Left renal pelvis (tissue), 4 donors: ENCODE data around the gene GJA8. TPM values are rescaled to one million over a fixed set of nuclear protein-coding genes. Genes with fewer than 3 reads are reported as not detected.
"Not testable (repeated sequence)": the region's sequence is repeated elsewhere in the genome, so short reads cannot be mapped to it uniquely, and the experiment has no call there.

Source experiments
- DNase-seq, 4 donors: peaks; one replicate each; pipeline ENCODE4 v3.0.0-alpha.2; 2013; ENCODE audit warnings: low read depth in 4 of 4, low spot score in 3 of 4
- polyA plus RNA-seq, 4 donors: library from polyadenylated mRNA; unstranded; fragments of 120-200 nt; gene quantifications; one replicate each; pipeline ENCODE4 v1.2.1, GENCODE V29; 2013; ENCODE audit not compliant: insufficient read length in 4 of 4

The GJA8 gene
- polyA plus RNA-seq, result under 1 TPM in 3 of 4 donors, not detected in 1; 0.23 to 0.67 (median 0.56) TPM

- no peak for DNase-seq
Measured at GRCh38 chr1:147902253-147902845, at the start of gene GJA8. GJA8 (plus strand) TSS chr1:147902795; CDS start chr1:147907956, 5,161 bp downstream.

GRCh38 chr1:147853391-147853790 is 49.2 kb upstream of the GJA8 start:
- no peak for DNase-seq

- DNase-seq, result not testable (repeated sequence)
Measured at GRCh38 chr1:147854989-147855388, 47.6 kb upstream of the GJA8 start.

GRCh38 chr1:147855996-147856395 is 46.6 kb upstream of the GJA8 start:
- DNase-seq, result not testable (repeated sequence)

GRCh38 chr1:147867204-147867603 is 35.4 kb upstream of the GJA8 start:
- DNase-seq, result not testable (repeated sequence)

- DNase-seq, result no peak
Measured at GRCh38 chr1:147878022-147878421, 24.6 kb upstream of the GJA8 start.

- no peak for DNase-seq
Measured at GRCh38 chr1:147879911-147880310, 22.7 kb upstream of the GJA8 start.

- DNase-seq, result no peak
Measured at GRCh38 chr1:147882535-147882934, 20.1 kb upstream of the GJA8 start.

GRCh38 chr1:147890177-147890790 is 12.3 kb upstream of the GJA8 start:
- DNase-seq, result peak in 3 of 4 donors; percentile 47 to 53 (median 51)

GRCh38 chr1:147891088-147891487 is 11.5 kb upstream of the GJA8 start:
- no peak for DNase-seq

GRCh38 chr1:147892216-147892615 is 10.4 kb upstream of the GJA8 start:
- no peak for DNase-seq

GRCh38 chr1:147892731-147893214 is 9.8 kb upstream of the GJA8 start:
- DNase-seq, result peak in 3 of 4 donors; percentile 38 to 49 (median 43)

- no peak for DNase-seq
Measured at GRCh38 chr1:147895123-147895522, 7.5 kb upstream of the GJA8 start.

- DNase-seq, result no peak
Measured at GRCh38 chr1:147897029-147897752, 5.4 kb upstream of the GJA8 start.

GRCh38 chr1:147897789-147898188 is 4.8 kb upstream of the GJA8 start:
- no peak for DNase-seq

GRCh38 chr1:147904726-147905125 is 2.1 kb downstream of the GJA8 start:
- DNase-seq, result no peak

- no peak for DNase-seq
Measured at GRCh38 chr1:147907786-147908509, 5.4 kb downstream of the GJA8 start.

GRCh38 chr1:147912553-147912952 is 10.0 kb downstream of the GJA8 start:
- DNase-seq, result no peak

- no peak for DNase-seq
Measured at GRCh38 chr1:147913362-147913942, 10.9 kb downstream of the GJA8 start.

- no peak for DNase-seq
Measured at GRCh38 chr1:147919896-147920295, 17.3 kb downstream of the GJA8 start.

GRCh38 chr1:147924813-147925212 is 22.2 kb downstream of the GJA8 start:
- no peak for DNase-seq
